NCI-H82 (cell line): ENCODE measurements around the gene CLCN6.
A peak's percentile ranks its signal among the peaks of the same experiment; 100 is the strongest.
"Not testable (repeated sequence)": the region's sequence is repeated elsewhere in the genome, so short reads cannot be mapped to it uniquely, and the experiment has no call there.

Experiments used
- DNase-seq: peaks from one replicate; lab custom pipeline; 2025; lab: John Stamatoyannopoulos, UW

Gene CLCN6

DNA sequence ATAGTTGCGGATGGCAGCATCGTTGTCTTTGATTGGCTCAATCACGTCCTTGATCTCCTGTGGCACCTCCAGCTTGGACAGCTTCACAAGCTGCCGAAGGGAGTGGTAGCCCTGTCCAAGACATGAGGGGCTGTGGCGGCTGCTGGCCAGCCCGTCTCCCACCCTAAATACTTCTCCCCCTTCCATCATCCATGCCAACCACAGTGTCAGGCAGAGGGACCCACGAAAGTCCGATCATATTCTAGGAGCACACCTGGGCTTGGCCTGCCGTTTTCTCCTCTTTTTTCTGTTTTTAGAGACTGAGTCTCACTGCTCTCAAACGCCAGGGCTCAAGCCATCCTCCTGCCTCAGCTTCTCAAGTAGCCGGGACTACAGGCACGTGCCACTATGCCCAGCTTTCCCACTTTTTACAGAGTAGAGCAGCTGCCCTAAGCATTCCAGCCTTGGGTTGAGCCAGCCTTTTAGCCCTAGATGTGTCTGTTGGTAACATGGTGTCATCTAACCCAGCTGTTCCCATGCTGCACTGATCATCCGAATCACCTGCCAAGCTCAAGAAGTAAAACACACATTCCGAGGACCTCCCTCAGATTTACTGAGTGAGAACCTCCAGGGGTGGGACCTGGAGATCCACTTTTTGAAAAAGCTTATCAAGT is 10.6 kb upstream of the CLCN6 start:
- DNase-seq, result no peak

DNA sequence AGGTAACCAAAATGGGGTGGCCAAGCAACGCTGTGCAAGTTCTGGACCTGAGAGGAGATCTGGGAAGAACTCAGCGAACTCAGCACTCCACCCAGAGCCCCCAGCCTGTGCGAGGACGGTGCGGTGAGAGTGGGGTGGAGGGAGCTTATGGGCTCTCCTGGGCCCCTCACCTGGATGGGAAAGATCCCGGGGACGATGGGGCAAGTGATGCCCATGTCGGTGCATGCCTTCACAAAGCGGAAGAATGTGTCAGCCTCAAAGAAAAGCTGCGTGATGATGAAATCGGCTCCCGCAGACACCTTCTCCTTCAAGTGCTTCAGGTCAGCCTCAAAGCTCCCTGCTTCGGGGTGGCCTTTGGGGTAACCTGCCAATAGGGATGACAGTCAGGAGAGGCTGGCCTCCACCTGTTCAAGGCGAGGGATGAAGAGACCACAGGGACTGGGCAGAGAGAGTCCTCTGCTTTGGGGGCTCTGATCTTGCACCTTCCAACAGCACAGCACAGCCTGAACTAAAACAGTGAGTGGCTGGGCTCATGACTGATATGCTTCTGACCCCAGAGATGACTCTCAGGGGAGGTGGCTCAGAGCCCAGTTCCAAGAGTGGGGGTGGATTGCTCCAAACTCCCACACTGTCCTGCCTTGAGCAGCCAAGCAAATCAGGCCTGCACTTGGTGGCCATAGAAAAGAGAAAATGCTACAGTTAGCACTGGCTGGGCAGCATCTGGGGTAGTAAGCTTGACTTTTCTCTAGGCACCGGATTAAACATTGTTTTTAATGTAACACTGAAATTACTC is 9.8 kb upstream of the CLCN6 start:
- no peak for DNase-seq

DNA sequence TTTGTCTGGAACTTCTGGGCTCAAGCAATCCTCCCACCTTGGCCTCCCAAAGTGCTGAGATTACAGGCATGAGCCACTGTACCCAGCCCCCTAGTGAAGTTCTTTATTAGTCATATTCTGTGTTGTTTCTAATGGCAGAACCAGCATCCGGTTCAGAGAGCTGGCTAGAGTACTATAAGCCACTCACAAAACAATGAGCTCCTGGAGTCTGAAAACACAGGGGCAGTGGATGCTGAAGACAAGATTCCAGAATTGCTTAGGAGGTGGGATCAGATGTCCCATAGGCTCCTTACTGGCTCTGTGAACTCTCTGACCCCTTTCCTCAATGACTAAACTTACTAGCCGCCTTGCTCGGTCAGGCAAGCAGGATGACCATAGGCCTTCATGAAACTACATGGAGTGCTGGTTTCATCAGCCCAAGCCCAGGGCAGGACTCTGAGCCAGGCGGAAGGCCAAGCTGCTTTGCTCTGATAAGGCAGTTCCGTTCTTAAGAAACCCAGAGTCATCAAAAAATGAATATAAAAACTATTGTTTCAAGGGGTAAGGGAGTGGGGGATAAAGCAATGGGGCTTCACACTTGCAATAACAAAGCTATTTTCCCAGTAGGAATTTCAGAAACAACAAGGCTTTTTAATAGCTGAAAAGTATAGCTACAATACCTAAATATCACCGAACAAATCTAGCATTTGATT is 8.3 kb upstream of the CLCN6 start:
- no peak for DNase-seq

DNA sequence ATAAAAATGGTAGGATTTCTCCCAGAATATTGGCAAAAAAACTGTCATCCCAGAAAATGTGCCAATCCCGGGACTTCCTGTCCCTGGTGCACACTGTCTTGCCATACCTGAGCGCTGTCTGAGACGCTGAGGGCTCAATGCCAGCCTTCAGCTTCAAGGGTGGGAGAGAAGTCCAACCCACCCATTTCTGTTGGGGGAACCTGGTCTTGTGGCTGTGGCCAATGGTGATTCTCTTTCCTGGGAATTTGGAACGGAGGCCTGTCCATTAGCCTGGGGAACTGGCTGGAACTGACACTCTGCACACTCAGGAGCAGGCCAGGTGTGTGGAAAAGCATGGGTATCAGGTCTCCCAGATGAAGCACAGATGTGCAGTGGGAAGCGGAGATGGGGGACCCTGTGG is 6.9 kb upstream of the CLCN6 start:
- no peak for DNase-seq

DNA sequence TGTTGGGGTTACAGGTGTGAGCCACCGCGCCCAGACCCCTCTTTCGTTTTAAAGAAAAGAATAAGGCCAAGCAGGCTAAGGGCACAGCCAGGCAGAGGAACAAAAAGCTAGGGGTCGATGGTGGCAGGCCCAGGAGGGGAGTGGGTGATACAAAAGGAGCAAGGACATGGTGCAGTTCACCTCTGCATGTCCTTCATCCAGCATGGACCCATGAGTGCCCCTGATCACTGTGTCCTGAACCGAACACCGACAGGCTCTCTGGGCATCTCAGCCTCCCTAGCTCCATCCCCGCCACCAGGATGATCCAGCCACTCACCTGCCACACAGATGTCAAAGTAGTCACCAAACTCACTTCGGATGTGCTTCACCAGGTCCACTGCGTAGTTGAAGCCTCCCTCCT is 6.1 kb upstream of the CLCN6 start:
- DNase-seq, result no peak

DNA sequence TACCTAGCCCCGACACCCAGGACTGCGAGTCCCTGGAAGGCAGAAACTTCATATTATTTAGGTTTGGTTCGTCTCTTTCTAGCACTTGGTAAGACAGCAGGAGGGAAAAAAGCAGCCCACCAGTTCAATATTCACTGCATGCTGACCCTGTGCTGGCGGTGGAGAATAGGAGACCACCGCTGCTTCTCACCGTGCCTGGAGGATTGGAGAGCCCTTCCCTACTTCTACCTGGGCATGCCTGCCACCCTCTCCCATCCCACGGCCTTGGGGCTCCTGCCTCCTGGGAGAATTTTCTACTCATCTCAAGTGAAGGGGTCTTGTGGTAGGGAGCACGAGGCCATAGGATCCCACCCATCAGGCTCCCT is 5.6 kb upstream of the CLCN6 start:
- DNase-seq, result no peak

DNA sequence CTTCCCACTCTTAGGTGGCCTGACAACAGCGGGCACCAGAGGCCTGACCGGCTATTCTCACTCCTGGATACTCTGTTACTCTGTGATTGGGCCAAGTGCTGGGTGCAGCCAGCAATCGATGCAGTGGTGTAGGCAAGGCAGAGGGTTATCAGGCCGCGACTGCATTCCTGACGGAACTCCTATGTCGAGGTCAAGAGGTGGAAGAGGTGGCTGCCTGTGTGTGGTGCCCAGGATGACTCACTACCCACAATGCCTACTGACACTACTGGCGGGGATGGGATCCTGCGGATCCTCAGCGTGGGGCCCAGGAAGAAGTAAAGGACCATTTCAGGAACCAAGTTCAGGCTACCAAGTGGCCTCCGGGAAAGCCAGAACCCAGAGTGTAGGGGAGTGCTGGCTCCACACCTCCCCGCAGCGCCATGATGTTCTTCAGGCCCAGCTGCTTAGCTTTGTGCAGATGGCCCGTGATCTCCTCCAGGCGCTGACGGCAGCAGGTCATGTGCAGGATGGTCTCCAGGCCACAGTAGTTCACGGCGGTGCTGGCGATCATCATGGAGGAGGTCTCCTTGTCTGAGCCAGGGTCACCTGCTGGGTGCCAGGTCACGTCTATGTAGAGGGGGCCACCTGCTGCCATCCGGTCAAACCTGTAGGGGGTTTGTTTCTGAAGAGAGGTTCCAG is 5.1 kb upstream of the CLCN6 start:
- DNase-seq, result no peak

DNA sequence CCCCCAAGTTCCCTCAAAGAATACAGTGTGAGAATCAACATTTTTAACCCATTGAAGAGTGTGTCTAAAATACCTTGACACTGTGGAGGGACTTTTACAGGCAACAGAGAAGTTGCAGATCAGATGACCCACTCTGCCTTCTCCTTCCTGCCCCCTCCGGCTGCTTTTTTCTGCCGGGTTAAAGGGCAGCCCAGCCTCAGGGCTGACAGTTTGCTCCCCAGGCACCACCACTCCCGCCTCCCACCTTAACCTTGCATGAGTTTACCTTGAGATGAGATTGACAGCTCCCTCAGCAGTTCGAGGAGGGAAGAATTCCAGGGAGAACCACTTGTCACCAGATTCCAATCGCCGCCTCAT is 3.4 kb upstream of the CLCN6 start:
- DNase-seq, result no peak

DNA sequence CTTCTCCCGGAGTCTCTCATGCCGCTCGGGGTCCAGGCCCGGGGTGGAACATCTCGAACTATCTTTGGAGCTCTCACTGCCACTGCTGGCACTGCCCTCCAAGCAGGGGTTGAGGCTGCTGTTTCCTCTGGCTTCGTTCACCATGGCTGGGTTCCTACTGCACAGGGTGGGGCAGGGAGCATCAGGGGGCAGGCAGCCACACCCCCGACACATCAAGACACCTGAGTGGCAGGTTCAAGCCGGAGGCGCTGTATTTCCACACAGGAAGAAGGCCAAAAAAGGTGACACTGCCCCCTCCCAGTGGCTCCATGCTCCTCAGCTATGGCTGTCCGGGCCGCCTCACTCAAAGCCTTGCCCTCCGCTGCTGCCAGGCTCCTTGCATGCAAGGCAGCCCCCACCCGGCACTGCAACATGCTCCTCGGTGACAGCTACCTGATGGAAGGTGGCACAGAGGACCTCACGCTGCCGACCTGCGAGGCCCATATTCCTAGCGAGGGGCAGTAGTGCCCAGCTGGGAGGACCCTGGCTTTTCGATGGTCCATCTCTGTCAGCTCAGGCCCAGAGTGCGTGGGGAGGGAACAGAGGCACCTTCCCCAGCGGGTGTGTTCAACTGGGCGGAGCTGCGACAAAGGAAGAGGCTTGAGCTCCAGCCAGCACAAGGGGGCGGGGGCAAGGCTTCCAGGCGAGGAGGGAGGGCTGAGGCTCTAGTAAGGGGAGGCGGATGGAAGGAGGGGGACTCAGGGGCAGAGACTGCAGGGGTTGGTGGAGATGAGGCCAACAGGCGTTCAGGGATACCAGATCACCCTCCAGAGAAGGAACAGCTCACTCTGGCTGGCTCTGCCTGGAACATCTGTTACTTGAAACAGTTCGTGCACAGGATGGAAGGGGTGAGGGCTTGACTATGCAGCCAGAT is 2.8 kb upstream of the CLCN6 start:
- DNase-seq, result peak; percentile 99

DNA sequence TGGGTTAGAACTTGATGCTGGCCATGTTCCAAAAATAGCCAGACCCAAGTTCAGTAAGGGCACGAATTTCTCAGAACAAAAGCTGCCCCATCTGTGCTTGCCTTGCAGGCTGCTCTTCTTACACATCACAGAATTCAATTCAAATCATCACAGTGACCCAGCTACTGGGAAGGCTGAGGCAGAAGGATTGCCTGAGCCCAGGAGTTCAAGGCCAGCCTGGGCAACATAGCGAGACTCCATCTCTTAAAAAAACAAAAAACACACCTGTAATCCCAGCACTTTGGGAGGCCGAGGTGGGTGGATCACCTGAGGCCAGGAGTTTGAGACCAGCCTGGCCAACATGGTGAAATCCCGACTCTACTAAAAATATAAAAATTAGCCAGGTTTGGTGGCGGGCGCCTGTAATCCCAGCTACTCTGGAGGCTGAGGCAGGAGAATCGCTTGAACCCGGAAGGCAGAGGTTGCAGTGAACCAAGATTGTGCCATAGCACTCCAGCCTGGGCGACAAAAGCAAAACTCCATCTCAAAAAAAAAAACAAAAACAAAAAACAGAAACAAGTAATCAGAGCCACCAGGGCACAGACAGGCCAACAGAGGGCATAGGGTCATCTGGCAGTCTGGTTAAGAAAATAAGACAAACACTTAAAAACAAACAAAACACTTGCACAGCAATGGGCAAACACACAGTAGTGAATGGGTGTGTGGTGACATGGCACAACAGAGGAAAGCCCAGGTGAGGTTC is 1.9 kb upstream of the CLCN6 start:
- DNase-seq, result not testable (repeated sequence)

DNA sequence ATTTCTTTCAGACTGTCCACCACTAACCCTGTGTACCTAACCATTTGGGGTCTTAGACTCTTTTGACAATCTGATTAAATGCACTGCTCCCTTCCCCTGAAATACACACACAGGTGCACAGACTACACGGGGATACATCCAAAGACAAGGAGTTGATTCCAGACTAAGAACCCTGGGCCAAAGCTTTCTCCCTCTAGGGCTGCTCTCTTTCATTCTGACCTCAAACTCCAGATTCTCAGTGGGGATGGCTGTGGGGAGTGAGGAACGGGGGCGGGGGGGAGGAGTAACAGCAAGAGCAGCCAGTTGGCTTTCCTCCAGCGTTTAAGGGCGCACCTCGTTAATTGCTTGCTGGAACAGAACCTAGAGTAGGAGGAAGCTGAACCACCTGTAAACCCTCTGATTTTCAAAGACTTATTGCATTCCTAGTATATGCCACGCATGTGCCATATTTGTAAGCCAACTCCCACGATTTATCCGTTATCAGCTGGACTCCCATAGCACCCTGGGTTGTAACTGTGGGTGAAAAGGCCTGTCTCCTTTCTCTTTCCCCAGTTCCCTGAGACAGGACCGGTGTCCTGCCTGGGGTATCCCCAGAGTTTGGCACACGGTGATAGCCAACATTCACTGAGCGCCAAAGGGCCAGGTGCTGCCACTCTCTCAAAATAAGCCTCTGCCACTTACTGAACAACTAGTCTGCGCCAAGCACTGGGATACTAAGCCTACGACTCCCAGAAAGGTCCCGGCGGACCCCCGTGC is 1.1 kb upstream of the CLCN6 start:
- DNase-seq, result peak; percentile 42

DNA sequence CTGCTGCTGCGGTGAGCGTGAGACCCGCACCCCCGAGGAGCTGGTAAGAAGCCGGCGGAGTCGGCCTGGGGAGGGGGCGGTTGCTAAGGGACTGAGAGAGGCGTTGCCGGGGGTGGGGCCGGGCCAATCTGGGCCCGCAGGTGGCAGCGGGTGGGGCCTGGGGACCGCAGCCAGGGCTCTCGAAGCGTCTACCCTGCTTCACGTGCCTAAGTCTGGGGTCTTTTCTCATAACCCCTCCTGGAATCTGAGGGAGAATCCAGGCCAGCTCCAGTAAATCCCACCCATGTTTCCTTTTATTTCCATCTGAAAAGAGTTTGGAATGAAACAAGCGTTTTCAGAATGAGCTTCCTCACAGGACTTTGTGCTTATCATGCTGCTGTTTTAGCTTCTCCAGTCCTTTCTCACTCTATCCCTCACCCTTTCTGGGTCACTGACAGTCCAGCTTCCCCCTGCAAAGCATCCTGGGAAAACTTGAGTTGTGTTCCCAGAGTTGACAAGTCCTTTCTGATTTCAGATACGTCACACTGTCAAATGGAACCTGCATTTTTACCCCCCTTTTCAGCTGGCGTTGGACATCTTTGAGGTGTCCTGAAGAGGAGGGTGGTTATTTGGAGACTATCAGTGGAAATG is 431 bp downstream of the CLCN6 start:
- DNase-seq, result no peak

DNA sequence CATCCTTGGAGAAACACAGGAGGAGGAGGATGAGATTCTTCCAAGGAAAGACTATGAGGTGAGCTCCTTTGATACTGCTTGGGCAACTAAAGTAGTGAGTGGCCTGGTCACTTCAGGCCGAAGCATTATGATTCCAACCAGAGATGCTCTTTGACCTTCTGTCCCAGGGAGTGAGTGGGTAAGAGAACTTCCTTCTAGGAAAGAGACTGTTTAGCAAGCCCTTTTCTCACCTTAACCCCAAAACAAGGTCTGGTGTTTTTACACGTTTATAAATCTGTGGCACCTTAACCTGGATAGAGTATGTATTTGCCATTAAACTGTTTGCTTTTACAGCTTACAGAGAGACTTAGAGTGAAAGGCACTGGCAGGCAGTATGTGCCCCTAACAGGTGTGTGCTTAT is 1.1 kb downstream of the CLCN6 start:
- no peak for DNase-seq

DNA sequence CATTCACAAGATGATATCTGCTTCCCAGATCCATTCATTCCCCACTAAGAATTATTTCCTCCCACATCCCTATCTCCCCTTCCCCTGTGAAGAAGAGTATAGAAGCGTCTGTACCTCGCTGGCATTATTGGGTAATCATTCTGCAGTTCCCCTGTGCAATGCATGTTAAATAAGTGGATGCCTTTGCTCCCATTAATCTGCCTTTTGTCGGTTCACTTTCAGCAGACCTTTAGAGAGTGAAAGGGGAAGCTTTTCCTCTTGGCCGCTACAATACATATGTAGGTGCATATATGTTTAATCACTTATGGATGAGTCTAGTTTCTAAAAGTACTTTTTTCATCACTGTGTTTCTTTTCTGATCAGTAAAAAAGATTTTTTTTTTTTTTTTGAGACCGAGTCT is 7.0 kb downstream of the CLCN6 start:
- DNase-seq, result no peak

DNA sequence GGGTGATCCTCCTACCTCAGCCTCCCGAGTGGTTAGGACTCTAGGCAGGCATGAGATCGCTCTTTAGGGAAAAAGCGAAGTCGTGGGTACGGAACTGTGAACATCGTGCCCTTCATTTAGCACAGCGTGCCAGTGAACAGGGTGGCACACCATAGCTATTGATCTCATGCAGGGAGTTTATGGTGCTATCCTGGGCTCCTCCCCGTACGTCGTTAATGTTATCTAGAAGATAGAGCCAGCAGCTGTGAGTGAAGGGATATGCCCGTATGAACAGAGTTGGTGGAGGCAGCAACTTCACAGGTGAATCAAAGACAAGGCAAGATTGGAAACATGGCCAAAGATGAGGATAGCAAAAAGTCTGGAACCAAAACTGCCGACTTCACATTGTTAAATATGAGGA is 11.2 kb downstream of the CLCN6 start:
- DNase-seq, result no peak

DNA sequence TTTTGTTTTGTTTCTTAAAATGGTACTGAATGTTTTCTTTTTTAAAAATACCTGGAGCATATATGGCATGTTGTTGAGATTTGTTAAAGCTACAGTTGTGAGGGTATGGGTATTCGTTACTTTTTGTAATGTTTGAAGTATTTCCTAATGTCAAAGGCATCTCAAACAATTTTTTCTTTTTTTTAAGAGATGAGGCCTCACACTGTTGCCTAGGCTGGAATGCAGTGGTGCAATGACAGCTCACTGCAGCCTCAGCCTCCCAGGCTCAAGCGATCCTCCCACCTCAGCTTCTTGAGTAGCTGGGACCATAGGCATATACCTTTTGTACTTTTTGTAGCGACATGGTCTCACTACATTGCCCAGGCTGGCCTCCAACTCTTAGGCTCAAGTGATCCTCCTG is 16.1 kb downstream of the CLCN6 start:
- DNase-seq, result no peak

DNA sequence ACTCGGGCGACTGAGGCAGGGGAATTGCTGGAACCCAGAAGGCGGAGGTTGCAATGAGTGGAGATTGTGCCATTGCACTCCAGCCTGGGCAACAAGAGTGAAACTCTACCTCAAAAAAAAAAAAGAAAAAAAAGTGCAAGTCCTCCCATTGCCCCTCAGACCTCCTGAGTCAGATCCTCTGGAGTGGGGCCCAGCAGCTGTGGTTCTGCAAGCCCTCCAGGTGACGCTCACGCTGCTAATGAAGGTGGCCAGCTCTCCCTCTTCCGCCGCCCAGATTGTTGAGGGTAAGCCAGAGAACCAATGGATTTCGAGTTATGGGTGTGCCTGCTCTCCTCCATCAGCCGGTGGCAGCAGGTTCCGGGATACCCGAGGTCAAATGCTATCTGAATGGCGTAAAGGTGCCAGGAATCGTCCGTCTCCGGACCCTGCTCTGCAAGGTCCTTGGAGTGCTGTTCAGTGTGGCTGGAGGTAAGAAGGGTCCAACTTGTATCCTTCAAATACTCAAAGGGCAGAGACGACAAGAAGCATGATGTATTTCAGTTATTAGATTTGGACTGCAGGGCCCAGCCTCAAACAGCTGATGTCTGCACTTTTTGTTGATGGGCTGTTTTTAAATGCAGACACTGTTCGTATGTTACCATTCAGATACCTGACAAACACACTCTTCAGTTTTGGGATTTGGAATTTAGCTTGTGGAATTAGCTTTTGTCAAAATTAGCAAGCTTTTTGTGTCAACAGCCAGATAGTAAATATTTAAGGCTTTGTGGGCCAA is 17.6 kb downstream of the CLCN6 start:
- DNase-seq, result no peak

DNA sequence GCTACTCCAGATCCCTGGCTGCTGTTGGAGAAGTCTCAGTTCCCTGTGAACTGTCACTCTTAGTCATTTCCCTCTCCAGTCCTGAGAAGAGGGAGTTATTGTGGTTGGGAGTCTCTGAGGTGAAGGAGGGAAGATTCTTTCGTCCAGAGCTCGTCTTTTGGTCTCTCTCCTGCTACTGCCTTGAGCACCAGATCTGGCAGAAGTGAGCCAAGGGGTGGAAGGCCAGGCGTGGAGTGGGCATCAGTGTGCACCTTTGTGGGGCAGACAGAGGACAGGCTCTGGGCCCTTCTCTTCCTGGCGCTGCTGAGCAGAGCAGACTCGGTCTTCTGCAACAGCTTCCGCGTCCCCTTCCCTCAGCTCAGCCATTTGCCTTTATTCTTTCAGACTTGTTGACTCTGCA is 19.1 kb downstream of the CLCN6 start:
- DNase-seq, result no peak

DNA sequence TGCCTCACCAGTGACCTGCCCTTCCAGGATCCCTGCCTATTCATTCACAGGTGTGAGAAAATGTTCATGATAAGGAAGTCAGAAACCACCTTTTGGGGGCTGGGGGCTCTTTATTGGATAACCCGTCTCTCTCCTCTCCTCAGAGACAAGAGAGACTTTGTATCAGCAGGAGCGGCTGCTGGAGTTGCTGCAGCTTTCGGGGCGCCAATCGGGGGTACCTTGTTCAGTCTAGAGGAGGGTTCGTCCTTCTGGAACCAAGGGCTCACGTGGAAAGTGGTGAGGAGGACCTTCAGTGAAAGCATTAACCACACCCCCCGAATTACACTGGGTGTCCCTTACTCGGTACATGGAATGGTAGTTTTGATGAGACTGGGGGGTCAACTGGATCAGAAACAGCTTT is 21.0 kb downstream of the CLCN6 start:
- DNase-seq, result no peak
